Hematopoietic multipotent progenitor cell treated with erythropoietin and hydrocortisone succinate and interleukin-3 and kit ligand, for 6 days (in vitro differentiated cells): ENCODE results near the gene ARL8A.

Experiments used
- DNase-seq: peaks from one replicate; pipeline ENCODE4 v3.0.0-alpha.2; 2015

ARL8A gene

DNA sequence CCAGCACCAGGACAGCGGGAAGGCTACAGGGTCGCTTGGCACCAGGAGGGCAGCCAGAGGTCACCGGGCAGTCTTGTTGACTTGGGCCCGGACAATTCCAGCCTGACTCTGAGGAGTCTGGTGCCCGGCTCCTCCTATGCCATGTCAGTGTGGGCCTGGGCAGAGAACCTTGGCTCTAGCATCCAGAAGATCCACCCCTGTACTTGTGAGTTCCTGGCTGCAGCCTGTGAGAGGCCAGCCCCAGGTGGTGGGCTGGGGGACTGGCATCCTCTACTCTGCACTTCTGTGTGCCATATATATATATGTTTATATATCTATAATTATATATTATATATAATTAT lies 27.4 kb upstream of the ARL8A start:
- DNase-seq, result peak; percentile 44

DNA sequence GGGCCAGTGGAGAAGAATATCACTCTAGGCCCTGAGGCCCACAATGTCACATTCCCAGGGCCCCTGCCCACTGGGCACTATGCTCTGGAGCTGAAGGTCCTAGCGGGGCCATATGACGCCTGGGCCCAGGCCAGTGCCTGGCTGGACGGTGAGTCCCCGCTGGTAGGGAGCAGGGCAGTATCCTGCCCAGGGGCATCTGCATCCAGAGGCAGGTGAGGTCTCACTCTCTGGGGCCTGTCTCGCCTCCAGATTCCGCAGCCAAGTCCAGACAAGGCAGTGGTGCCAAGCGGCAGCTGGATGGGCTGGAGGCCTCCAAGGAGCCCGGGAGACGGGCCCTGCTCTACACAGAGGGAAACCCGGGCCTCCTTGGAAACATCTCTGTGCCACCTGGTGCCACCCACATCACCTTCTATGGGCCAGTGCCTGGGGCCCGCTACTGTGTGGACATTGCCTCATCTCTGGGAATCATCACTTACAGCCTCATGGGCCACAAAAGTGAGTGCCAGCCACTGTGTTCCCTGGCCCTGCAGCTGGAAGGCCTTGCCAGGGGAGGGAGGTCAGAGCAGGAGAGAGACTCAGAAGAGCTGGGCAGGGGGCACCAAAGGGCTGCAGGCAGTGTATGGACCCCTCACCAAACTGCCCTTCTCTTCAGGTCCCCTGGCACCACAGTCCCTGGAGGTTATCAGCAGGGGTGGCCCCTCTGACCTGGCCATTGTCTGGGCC lies 26.9 kb upstream of the ARL8A start:
- DNase-seq, result no peak

DNA sequence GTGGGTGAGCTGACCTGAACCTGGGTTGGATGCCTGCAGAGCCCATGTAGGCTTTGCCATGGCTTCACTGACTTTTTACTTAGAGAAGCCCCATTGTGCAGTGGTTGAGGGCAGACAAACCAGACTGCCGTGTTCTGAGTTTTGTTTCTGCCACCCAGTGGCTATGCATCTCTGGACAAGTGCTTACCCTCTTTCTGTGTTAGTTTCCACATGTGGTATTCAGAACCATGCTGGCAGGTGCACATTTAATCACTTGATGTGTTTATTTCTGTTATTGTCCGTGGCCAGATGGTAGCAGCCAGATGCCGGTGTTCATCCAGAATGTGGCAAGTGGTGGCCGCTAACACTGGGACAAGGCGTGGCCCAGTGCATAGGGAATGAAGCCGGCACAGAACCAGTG lies 26.2 kb upstream of the ARL8A start:
- no peak for DNase-seq

DNA sequence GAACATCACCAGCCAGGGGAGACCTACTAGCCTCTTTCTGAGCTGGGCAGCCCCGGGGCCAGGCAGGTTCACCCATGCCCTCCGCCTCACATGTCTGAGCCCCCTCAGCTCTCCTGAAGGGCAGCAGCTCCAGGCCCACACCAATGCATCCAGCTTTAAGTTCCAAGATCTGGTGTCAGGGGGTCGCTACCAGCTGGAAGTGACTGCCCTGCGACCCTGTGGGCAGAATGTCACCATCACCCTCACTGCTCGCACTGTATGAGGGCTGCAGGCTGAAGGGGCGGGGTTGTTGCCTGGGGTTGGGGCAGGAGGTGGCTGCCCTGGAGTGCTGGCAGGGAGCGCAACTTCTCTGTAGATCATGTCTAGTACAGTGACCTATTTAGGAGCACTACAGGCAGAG lies 24.3 kb upstream of the ARL8A start:
- DNase-seq, result no peak

DNA sequence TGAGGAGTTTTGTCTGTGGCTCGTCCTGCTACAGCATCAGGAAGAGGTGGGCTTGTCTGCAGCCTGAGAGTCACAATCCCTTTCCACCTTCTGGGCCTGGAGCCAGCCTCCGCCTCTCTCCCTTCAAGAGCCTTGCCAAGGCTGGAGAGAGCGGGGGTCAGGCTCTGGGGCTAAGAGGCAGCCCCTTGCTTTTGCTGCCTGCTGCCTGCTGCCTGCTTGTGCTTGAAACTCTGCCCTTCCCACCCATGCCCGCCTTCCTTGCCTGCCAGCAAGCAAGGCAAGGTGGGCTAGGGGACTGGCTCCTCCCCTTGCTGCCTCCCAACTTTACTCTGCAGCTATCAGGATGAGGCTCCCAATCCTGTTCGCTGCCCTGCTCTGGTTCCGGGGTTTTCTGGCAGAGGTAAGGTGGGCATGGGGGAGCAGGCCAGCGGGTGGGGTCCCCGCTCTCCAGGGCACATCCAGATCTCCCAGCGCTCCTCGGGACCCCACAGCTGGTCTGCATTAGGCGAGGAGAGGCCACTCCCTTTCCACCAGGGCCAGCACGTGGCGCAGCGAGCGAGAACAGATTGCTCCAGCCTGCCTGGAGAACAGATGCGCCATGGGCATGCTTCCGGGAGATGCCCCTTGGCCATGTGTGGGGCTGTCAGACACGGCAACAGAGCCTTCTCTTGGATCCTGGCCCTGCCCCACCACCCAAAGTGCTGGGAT lies 23.3 kb upstream of the ARL8A start:
- peak; percentile 56 for DNase-seq

DNA sequence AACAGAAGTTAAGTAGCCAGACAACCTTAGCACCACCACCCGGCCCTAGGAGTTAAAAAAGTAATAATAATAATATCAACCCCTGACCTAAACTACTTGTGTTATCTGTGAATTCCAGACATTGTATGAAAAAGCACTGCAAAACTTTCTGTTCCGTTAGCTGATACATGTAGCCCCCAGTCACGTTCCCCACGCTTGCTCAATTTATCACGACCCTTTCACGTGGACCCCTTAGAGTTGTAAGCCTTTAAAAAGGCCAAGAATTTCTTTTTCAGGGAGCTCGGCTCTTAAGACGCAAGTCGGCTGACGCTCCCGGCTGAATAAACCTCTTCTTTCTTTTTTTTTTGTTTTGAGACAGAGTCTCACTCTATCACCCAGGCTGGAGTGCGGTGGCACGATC lies 22.5 kb upstream of the ARL8A start:
- DNase-seq, result peak; percentile 38

DNA sequence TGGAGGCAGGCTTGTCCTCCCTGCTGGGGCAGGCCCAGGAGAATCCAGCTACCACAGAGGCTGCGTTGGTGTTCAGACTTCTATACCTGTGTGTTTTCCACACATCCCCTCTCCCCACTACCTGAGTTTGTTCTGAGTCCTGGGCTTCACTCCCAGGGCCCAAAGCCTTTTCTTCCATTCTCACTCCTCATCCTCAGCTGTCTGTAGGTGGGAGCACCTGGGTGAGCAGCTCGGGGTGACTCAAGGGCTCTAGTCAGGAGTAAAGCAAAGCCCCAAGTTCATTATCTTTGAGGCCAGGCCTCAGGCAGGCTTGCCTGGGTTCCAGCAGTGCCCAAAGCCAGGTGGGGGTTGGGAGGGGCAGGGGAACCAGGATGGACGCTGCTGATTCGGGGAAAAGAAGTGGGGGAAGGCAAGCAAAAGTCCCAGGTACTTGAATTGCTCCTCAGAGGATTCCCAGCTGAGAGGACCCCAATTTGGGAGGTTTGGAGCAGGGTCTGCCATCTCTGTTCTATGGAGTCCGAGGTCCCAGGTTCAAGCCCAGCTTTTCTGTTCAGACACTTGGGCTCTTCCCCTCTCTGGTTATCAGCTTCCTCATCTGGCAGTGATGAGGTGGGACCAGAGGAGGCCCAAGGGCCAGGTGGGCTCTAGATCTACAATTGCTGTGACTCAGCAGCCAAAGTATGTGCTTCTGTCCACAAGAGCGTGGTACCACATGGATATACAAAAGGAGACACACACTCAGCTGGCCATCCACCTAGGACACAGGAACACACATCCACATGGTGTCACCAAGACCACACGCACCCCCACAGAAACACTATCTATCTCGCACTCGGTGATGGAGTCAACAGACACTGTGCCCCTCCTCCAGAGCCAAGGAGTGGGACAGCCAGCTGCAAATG lies 21.7 kb upstream of the ARL8A start:
- DNase-seq, result peak; percentile 63

DNA sequence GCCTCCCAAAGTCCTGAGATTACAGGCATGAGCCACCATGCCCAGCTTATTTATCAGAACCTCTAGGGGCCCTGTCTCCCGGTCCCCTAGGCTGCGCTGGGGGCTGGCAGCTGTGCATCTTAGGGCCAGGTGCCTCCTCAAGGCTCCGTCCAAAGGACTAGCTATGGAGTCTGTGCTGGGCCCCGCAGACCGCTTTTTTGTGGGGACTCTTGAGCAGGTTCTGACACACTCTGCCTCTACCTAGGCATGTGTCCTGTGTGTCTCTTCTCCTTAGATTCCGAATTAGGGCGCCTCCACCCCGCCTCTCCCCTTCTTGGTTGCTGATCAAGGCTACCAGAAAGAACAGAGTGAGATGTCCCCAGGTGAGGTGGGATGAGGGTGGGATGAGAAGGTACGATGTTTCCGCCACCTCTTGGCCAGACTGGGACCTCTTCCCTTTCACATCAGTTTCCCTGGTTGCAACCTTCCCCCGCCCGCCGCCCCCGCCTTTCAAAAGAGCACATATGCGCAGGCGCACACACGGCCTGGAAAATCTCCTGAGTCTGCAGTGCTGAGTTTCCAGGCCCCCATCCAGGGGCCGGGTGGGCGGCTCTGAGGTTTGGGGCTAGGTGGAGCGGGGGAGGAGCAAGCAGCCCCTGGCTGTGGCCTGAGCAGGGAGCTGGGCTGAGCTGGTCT lies 20.9 kb upstream of the ARL8A start:
- no peak for DNase-seq

DNA sequence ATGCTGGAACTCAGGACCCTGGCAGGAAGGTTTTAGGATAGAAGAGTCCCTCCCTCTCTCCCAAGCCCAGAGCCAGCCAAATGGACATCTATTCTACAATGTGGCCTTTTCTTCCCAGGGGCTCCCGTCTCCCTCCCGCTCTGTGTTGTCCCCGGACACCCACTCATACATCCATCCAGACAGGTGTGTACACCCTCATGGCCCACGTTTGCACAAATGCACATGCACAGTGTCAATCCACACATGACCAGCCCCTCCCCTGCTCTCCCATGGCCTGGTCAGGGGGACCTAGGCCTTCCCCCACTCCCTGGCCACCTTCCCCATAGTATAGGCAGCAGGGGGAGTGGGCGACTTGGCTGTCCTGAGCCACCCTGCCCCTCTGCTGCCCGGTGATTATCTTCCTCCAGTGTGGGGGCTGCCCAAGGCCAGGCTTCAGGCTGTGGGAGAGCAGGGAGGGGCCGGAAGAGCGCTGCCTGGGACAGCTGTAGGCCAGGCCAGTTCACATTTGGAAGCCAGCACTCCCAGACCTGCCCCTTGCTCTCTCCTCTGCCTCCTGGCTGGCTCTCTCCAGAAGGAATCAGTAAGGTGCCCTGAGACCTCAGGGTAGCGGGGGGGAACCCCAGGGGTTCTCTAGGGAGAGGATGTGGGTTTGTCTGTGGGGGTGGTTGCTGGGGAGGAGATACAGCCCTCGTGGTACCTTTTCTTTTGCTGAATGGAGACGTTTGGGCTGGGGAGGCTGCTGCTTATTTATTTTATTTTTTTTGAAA lies 19.9 kb upstream of the ARL8A start:
- peak; percentile 55 for DNase-seq

DNA sequence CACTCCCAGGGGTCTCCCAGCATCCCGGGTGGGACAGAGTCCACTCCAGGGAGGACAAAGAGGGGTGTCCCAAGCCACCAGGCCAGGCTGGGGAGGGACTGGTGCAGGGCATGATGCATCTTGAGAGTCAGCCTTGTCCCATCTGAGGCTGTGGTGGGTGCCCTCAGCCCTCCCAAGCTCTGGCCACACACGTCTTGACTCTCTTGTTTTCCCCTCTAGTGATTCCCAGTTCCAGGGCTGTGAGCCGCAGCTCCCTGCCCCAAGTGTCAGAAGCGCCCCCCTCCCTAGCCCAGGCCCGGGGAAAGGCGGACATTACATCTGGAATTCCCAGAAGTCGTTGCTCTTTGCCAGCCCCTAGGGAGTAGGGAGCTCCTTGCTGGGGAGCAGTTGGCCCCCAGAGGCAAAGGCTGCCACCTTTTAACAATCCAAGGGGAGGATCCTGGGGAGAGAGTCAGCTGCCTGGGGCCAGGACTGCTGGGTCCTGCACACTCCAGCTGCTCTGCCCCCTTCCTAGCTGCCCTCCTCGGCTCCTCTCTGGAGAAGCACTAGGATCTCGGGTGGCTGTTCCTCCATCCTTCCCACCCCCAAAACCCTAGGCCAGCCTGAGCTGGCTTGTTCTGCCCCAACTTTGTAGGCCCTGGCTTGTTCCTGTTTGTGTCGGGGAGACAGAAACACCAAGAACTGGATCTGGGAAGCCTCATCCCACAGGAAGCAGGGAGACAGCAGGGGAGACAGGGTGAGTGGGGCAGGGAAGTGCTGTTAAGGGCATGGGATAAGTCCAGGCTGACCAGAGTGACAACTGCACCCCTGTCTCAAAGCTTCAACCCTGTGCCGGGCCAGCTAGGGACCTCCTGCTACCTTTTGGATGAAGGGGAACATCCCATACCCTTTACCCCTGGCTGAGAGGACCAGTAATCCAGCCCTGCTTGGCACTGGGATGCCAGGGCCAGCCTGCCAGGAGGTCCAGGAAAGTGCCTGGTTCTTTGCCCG lies 19.0 kb upstream of the ARL8A start:
- no peak for DNase-seq

DNA sequence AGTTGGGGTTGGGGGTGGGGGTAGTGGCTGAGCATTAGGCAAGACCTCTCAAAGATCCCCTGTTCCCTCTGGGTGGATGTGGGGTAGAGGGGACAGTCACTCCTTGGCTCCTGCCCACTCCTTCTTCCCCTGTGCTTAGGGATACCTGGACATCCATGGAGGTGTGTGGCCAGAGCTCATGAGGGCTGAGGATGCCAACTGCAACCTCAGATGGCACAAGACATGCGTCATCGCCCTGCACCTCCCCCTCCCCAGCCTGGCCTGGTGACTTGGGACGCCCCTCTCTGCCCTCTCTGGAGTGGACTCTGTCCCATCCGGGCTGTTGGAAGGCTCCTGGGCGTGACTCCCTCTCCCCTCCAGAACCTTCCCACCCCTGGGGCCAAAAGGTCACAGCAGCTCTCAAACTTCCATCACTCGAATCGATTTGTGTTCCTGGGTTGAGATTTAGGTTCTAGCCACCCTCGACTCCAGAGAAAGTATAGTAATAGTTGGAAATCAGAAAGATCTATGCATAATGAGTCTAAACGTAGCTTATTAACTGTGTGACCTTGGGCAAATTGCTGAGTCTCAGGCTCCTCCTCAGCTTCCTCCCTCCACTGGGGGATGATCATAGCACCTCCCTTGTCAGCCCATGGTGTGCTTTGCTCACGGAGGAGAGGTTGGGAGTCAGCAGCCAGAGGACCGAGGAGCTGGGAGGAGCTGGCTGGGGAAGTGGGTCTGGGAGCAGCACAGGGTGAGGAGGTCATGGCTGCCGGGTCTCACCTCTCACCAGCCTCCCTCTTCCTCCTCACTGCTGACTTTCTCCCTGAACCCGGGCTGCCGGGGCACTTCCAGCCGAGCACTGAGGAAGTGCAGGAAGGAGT lies 18.1 kb upstream of the ARL8A start:
- peak; percentile 69 for DNase-seq

DNA sequence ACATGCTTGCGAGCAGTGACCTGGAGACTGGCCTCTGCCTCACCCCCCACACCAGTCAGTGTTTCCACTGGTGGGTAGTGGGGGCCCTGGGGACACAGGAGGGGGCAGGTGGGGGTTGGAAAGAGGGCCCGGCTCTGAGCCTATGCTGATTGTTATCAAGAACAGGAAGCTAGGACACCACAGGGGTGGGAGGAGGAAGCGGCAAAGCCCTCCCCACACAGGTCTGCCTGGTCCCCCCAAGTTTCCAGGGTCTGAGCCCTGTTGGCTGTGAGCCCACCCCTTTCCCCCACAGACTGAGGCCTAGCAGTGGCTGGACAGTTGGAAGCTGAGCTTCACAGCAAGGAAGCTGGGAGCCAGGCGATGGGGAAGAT lies 17.5 kb upstream of the ARL8A start:
- DNase-seq, result peak; percentile 76

DNA sequence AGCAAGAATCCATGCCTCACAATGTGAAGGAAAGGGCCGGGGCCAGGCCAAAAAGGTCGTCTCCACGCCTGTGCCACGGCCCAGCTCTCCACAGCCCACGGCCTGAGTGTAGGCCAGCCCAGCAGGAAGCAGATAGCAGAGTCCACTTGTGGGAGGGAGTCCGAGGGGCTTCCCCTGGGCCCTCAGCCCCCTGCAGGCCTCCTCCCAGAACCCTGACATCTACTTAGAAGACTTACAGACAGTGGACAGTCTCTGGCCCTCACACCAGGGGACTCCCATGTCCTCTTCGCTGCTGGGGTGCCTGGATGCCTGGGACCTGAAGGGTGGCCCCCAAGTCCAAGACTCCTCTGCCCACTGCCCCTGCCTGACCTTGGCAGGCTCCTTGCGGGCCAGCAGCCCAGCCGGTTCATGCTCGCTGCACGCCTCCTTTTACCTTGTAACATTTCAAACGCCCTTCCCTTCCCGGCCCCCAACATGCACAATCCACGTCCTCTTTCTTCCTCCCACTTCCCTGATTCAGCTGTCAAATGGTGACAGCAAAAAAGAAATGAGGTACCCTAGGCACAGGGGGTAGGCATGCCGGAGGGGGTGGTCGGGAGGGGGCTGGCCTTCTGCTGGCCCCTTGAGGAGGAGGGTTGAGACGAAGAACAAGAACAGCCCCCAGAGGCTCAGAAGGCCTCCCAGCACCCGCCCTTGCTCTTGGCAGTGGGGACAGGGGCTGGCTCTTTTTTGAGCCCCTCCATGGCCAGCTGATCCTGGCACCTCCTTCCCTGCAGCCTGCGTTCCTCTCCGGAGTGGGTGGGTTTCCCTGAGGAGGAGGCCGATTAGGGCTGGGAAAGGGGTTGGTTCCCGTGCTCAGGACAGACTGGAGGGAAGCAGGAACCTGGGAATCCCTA lies 16.9 kb upstream of the ARL8A start:
- DNase-seq, result peak; percentile 66

DNA sequence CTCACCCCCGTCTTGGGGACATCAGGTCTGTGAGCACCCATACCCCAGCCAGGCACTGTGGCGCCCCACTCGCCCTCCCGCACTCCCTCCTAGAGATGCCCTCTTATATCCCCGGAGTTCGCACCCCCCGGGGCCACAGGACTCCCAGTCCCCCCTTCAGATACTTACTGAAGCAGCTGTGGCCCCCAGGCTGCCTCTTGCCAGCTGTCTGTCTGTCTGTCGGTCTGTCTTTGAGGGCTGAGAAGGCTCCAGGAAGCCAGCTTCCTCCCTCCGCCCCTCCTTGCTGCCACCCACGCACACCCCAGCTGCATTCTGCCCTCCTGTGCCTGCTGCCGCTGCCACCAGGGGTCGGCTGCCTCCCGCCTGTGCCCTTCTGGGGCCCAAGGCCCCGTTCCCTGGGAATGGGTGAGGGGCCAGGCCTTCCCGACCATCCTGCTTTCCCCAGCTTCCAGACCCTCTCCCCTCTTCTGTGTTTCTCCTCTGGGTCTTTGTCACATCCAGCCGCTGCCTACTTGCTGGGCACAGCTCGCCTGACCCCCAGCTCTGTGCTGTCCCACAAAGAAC lies 15.9 kb upstream of the ARL8A start, which contains the start of gene PTPN7:
Gene PTPN7, minus strand, starts transcription at position 226 of the 564 bp plus-strand sequence. CDS start 1,200 bp downstream, outside the sequence.
- DNase-seq, result peak; percentile 93

DNA sequence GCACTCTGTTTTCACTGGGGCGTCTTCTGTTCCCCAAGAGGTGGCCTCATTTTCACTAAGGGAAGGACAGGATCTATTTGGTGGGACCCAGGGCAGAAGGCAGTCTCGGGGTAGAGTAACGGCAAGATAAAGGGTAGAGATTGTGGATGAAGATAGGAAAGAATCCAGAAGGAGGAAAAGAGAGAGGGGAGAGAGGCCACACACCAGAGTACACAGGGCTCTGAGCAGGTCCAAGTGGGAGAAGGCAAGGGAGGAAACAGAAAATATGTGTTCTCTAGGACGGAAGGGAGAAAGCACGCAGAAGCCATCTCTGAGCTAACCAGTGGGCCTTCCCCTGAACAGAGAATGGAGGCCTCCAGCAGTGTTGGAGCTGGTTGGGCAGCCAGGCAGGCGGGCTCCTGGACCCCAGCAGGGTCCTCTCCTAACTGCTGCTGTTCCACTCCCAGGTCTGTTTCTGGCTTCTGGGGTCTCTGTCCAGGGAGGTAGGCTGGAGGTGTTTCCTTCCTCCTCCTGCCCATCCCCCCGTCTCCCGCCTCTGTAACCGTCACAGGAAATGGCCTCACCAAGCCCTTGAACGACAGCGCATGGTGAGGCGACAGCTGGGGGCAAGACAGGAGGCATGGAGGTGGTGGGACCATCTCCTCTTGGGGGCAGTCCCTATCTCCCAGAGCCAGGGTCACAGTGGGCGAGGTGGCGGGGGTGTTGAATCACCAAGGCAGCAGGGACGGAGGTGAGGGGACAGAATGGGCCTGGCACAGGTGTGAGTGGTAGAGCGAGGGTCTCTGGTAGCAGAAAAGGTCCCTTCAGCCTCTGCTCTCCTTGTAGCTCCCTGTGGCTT lies 15.2 kb upstream of the ARL8A start:
- peak; percentile 91 for DNase-seq

DNA sequence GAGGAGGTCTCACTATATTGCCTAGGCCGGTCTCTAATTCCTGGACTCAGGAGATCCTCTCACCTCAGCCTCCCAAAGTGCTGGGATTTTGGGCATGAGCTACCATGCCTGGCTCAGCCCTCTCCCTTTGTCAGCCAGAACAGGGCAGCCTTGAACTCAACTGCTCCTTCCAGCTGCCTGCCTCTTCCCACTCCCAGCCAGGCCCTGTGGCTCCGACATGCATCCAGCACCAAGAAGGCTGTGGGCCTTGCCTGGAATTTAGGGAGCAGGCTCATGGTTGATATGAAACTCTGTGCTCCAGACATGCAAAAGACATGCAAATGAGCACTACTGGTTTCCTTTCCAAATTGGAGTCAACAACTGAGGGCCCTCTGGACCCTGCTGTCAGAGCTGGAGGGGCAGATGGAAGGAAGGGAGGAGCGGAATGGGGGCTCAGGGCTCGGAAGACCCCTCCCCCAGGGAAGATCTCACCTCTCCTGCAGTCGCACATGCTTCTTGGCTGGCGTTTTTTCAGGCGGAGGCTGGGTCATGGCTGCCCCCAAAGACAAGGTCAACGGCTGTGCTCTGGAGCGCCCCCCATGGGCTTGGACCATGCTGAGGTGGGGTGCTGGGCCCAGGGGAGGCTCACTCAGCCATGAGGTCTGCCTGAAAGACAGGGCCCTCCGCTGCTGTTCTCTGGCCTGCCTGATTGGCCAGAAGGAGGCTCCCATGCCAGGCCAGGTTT lies 14.4 kb upstream of the ARL8A start:
- DNase-seq, result peak; percentile 82

DNA sequence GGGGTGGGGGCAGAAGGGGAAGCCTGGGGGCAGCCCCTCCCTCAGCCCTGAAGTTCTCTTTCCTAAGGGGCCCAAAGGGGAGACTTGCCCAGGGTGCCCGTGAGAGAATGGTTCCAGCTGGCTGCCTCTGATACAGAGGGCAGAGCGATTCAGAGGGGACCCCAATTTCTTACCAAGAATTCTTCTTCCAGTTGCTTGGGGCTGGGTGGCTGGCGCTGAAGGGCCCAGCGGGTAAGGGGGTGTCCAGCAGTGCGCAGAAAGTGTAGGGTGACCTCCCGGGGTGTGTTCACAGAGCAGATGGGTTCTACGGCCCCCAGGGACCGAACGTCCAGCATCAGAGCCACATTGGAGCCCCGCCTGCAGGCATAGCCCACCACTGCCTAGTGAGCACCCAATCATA lies 13.4 kb upstream of the ARL8A start:
- no peak for DNase-seq
